NCI-H128 (cell line): ENCODE results near the gene FHL2.

Experiments
- DNase-seq: peaks from one replicate; lab custom pipeline; 2025; ENCODE audit not compliant: unreplicated experiment; lab: John Stamatoyannopoulos, UW

Gene FHL2

DNA sequence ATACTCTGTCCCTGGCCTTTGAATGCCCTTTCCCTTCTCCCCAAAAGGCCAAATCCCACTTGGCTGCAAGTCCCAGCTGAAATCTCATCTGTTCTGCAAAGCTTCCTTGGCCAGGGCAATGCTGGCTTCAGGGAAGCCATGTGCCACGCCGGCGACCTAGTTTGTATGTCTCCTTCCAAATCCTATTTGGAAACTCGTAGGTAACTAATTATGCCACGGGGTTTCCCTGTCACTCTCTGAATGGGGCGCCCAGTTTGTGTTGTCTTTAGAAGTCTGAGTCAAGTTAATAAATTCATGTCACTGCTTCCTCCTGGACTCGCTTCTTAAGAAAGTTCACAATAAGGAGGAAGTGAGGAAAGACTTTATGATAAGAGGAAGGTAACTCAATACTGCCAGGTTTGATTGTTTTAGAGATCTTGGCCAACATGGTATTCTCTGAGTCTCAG, 19.1 kb downstream of the FHL2 start:
- no peak for DNase-seq

DNA sequence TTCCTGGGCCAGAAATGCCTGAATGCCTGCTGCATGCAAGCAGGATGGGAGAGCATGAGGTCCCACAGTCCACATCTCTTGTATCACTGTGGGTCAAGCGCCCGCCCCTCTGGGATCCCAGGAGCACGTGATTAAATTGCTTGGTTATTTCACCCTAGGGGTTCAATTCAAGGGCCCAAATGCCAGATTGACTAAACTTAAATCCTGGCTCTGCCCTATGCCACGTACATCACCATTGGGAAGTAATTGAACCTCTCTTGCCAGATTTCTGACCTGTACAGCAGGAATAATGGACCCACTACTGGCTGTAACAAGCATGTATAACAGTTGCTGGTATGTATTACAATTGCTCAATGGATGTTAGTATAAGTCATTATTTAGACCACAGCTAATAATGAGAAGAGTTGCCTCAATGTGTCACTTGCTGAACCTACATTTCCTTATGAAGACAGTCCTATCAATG, 19.9 kb downstream of the FHL2 start:
- DNase-seq: no peak

- DNase-seq: no peak
Measured at GRCh38 chr2:105378276-105378840, 20.5 kb downstream of the FHL2 start.

DNA sequence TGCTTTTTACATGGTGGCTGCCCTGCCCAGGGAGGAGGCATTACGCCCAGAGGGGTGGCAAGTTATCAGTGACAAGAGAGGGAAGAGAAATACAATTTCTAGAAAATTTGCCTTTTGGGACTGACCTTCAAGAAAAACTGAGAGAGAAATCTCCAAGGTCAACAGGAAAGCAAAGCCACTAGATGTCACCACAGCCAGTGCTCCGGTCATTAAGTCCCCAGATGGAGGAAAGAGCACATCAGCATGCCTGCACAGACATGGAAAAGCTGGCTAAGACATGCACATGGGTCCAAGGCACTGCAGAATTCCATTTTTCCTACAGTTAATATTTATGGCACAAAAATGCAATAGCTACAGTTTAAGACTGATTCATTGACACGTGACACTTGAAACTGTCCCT, 21.0 kb downstream of the FHL2 start:
- DNase-seq: no peak

DNA sequence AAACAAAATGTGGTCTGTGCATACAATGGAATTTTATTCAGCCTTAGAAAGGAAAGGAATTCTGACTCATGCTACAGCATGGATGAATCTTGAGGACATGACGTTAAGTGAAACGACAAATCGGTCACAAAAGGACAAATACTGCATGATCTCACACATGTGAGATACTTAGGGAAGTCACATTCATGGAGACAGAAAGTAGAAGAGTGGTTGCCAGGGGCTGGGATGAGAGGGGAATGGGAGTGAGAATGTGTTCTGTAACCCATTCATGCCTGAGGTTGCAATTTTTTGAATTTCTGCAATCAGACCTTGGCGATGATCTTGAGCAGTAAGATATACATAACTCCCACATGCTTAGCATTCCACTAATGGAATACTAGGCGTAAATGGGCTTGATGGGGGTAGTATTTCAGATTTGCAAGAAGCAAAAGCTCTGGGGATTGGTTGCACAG, 22.0 kb downstream of the FHL2 start:
- DNase-seq: no peak

GRCh38 chr2:105376010-105376409, 22.8 kb downstream of the FHL2 start:
- DNase-seq: no peak

DNA sequence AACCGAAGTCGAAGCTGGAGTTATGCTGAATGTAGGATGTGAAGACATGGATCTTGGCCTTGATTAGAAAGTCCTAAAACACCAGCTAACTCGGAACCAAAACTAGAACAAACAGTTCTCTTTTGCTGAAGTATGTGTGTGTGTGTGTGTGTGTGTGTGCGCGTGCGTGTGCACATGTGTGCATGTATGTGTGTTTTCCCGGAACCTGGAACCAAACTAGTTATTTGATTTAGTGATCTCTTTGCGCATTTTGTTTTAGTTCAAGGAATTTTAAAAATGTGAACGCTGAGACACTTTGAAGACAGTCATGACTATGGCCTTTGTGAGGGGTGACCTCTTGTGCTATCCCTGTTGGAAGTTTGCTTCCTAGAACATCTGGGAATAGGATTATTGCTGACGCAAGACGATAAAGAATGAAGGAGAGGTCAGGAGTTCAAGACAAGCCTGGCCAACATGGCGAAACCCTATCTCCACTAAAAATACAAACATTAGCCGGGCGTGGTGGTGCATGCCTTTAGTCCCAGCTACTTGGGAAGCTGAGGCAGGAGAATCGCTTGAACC, 23.8 kb downstream of the FHL2 start:
- no peak for DNase-seq

DNA sequence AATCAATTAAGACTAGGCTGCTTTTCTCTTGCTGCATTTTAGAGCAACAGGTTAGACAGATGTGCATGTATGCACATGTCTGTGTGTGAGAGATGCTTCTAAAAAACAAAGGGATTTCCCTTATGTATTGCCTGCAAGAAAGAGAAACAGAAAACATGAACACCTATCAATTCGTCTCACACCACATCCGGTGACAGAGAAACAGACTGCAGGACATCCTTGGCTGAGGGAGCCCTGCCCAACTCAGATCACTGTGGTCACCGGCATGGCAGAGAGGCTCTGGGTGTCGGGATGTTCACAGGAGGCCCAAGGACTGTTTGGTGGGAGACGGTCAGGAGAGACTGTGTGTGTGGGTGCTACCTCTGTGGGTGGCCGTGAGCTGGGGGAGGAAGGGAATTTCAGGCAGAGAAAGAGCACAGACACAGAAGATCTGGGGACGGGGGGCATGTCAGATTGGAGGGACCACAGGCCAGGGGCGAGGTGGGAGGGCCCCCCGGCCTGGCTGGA, 24.9 kb downstream of the FHL2 start:
- DNase-seq: no peak

DNA sequence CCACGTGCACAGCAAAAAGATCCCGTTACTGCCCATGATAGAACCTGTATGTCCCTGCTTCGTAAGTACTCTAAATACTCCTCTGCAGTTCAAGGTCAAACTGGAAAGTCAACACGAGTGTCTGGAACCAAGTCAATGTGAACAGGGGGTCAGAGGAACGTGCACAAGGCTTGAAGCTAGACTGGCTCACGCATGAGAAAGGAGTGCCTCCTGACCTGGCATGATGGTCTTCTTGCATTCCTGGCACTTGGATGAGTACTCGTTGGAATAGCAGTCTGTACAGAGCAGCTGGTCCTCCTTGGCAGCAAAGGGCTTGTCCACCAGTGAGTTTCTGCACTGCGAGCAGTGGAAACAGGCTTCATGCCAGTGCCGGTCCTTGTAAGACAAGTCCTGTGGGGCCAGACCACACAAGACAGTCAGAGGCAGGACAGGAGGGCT, 25.5 kb downstream of the FHL2 start:
- DNase-seq: no peak

DNA sequence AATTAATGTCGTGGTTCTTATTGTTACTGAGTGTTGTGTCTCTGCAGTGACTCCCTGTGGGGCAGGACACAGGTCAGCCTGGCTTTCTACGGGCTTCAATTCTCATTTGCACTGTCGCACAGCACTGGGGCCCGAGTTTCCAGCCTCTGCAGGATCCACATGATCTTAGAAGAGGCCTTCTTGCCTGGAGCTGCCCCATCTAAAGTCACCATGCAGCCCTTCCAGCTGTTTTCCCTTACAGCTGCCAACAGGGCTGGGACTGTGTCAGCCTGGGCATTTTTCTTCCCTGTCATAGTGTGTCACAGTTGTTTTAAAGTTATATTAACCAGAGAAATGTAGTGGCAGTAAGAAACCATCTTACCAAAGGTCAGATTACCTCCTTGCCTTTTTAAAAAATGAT, 27.0 kb downstream of the FHL2 start:
- no peak for DNase-seq

GRCh38 chr2:105371156-105371555, 27.7 kb downstream of the FHL2 start:
- DNase-seq: no peak

- DNase-seq: peak; percentile 51
Measured at GRCh38 chr2:105369777-105370690, 28.8 kb downstream of the FHL2 start.

DNA sequence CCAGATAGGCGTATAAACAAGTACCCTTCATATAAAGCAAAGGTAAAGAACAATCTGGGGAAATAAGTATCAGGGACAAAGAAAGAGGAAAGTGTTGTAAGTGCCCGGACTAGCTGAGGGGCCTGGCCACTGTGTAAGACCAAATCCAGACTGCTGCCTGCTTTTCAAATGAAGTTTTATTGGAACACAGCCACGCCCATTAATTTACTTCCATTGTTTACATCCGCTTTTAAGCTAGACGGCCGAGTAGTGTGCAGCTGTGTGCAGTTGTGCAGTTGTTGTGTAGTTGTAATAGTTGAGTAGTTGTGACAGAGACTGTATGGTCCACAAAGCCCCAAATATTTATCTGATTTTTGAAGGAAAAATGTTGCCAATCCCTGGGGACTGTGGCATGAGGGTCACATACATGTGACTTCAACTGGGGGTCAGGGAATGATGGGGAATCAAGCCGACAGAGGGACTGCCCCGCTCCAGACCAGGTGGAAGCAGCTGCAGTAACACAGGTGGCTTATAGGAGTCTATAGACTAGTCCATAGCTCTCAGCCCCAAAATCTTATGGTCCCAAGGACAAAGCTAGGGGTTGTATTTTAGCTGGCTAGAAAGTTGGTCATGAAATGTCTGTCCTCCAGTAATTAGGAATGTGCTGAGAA, 30.0 kb downstream of the FHL2 start:
- DNase-seq: no peak

DNA sequence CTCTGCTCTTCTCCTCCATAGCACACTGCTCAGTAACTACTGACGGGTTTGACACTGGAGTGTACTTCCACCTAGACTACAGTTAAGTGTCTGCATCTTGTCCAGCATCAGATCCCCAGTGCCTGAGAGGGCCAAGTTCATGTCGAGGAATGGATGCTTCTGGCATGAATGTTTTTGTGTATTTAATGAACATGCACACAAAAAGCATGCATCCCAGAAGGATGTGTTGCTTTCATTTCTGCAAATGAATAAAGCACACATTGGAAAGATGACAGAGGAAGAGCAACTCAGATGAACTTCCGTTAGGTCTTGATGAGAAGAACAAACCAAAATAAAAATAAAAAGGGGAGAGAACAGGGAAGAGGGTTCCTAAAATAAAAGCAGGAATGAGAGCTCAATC, 33.6 kb downstream of the FHL2 start:
- no peak for DNase-seq

- DNase-seq: no peak
Measured at GRCh38 chr2:105364436-105365139, 34.3 kb downstream of the FHL2 start.

DNA sequence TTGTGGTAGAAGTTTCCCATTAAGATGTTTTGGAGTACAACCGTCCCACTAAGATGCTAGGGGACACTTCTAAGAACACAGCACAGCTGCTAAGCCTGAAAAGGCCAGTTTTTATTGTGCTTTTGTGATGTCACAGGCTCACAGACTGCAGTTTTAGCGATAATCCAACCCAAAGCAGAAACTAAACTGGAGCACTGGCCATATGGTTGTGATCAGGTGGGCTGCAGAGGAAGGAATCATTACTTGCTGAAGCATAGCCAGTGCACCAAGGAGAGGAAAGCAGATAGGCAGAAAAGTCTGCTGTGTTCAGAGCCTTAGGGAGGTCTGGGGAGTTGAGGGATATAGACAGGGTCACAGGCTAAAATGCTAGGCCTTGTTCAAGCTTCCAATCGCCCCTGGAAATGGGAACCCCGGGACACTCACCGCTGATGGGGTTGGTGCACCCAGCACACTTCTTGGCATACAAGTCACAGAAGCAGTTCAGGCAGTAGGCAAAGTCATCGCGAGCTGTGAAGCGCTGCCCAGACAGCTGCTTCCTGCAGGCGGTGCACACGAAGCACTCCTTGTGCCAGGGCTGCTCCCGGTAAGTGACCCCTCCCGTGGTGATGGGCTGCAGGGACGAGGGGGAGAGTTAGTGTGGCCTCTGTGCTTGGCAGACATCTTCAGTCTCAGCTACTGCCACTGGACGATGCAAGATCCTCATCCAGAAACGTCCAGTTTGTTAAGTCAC, 35.8 kb downstream of the FHL2 start:
- DNase-seq: no peak

GRCh38 chr2:105361102-105361889, 37.6 kb downstream of the FHL2 start:
- DNase-seq: no peak

DNA sequence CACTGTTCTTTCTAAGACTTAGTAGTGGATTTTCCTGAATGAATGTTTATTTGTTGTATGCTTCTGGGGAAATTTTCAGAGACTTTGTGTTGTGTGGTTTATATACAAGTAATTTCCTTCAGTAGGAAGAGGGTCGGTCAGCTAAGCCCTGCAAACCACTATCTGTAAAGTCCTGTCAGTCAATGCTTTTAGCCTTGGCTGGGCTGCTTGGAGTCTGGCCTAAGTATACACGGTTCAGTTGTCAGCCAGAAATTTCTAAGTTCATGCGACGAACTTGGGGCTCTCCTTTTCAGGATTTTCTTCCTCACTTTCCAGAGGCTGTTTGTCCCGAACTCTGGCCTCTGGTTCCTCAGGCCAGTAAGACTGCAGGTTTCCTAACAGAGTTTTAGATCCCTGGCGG, 40.3 kb downstream of the FHL2 start:
- no peak for DNase-seq

- DNase-seq: no peak
Measured at GRCh38 chr2:105357122-105357521, 41.7 kb downstream of the FHL2 start.
